ENCODE data around the gene COL18A1.
A peak's percentile ranks its signal among the peaks of the same experiment; 100 is the strongest.
"Not testable (repeated sequence)": the region's sequence is repeated elsewhere in the genome, so short reads cannot be mapped to it uniquely, and the experiment has no call there.

Gene COL18A1

GRCh38 chr21:45404730-45405270 is at the start of gene COL18A1:
TSS of gene COL18A1 (plus strand) at chr21:45405165. CDS start at chr21:45405231, 66 bp downstream.
- peak; percentile 48 for DNase-seq (ENCODE audit: low spot score)

DNA sequence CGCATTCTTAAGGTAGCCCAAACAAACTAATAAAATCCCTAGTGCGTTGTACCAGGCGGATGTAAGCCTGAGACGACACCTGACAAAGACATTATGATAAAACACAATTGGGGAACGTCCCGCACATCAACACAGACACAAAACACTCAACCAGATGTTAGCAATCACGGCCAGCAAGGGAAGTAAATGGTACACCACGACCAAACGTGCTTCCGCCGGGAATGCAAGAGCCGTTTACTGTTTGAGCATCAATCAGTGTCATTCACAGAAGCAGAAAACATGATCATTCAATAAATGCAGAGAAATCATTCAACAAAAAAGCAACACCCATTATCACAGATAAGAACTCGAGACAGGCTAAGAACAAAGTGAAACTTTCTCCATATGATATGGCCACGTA is 49.4 kb upstream of the COL18A1 start:
- DNase-seq (ENCODE audit: low spot score) = no peak

DNA sequence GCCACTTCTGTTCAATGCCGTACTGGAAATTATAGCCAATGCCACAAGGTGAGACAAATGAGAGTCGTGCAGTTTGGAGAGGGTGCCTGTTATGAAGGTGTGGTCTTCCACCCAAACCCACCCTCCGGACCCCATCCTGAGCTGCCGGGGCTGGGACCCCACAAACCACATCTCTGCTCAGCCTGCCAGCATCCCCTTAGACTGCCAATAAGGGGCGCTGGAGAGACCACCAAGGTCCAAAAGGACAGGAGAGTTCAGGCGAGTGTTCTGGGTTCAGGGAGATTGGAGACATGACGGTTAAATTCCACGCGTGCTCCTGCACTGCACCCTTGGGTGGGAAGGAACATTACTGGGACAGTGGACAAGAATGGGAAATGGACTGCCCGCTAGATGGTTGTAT is 48.7 kb upstream of the COL18A1 start:
- no peak for DNase-seq (ENCODE audit: low spot score)

DNA sequence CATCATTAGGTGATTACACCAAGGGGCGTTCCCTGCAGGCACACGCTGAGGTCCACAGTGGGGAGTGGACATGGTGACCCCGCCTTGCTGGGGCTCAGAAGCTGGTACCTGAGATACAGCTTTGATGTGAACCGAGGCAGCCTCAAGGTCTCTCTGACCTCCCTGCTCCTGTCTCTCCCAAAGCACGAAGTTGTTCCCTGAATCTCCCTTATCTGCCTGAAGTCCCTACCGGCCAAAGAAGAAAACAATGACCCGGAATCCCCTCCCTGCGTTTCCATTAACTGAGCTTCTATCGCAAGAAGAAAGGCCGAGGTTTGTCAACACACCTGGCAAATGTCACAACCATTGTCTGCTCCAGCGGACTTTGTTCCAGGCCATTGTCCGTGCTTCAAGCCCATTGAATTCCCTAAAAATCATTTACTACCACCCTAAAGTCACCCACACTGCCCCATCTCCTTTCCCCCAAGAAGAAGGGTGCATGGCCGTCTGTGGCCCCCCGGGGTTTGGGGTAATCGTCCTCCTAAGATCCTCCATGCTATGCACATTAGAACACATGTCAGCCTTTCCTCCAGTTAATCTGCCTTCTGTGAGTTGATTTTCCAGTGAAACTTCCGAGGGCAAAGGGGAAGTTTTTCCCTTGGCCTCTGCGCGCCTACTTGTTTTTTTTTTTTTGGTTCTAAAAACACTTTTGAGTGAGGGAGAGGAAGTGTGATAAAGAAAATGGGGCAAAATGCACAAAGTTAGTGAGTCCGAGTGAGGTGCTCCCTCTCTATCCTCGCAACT is 48.1 kb upstream of the COL18A1 start:
- DNase-seq (ENCODE audit: low spot score) = no peak

DNA sequence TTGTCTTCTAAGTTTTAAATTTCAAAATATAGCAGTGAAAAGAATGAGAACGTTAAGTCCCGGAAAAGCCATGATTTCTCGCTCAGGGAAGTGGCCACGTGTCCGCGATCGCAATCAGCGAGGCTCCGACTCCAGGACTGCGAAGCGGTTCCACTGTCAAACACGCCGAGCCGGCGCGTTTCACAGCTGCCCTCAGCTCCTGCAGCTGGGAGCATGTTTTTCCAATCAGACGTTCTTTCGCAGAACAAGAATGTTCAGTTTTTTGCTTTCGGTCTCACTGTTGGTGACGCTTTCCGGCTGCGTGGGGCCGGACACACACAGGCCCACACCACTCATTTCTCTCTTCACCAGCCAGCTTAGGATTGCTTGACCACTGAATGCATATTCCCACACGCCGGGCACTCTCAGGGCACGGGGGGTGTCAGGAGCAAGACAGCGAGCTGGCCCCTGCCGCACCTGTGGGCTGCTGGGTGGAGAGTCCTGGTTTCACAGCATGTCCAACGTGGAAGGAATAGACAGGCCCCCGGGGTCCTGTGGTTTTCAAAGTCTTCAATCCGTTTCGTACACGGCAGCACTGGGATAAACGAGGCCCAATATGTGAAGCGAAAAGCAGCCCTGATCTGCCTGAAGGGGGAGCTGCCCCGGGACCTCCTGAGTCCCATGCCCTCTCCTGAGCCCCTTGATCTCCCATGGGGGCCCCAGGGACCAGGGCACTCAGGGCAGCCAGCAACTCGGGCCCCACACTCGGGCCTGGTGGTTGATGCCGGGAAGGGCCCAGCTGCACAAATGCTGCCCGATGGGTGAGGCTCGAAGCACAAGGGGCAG is 47.3 kb upstream of the COL18A1 start:
- DNase-seq (ENCODE audit: low spot score) = no peak

- no peak for DNase-seq (ENCODE audit: low spot score)
These were observed 46.7 kb upstream of the COL18A1 start for GRCh38 chr21:45358261-45358670.

- no peak for DNase-seq (ENCODE audit: low spot score)
These were observed 46.2 kb upstream of the COL18A1 start for GRCh38 chr21:45358711-45359310.

DNA sequence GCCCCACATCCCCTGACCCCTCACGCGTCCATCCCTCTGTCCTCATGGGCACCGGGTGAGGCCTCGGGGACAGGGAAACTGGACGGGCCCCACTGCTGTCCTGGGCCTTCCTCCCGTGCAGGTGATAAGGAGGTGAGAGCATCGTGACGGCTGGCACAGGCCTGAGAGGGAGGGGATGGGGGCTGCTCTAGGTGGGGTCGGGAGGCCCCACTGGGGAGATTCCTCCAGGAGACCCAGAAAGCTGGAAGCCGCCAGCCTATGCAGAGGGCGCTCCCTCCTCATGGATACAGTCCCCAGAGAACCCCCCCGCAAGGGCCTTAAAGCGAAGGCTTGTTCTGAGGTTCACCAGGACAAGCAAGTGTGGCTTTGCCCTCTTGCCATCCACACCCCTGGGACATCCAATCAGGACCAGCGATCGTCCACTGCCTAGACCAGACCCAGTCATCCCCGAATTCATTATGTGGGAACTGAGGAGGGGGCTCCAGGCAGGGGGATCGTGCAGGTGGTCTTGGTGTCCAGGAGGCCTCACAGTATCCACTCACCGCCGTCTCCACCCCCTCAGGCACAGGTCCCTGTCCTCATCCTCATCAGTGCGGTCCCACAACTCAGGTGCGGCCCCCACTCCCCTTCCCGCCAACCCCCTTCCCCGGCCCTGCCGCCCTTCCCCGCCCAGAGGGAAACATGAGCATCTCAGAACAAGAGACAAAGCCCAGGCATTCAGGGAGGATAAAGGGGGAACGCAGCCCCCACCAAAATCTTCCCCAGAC is 45.3 kb upstream of the COL18A1 start:
- no peak for DNase-seq (ENCODE audit: low spot score)

GRCh38 chr21:45361033-45361997 is 43.6 kb upstream of the COL18A1 start:
- DNase-seq (ENCODE audit: low spot score) = no peak

- no peak for DNase-seq (ENCODE audit: low spot score)
These were observed 42.8 kb upstream of the COL18A1 start for GRCh38 chr21:45362077-45362747.

GRCh38 chr21:45362748-45363145 is 42.2 kb upstream of the COL18A1 start:
- no peak for DNase-seq (ENCODE audit: low spot score)

GRCh38 chr21:45363272-45363671 is 41.7 kb upstream of the COL18A1 start:
- DNase-seq (ENCODE audit: low spot score) = not testable (repeated sequence)

GRCh38 chr21:45363921-45364467 is 41.0 kb upstream of the COL18A1 start:
- peak; percentile 62 for DNase-seq (ENCODE audit: low spot score)

- no peak for DNase-seq (ENCODE audit: low spot score)
These were observed 40.3 kb upstream of the COL18A1 start for GRCh38 chr21:45364468-45365185.

DNA sequence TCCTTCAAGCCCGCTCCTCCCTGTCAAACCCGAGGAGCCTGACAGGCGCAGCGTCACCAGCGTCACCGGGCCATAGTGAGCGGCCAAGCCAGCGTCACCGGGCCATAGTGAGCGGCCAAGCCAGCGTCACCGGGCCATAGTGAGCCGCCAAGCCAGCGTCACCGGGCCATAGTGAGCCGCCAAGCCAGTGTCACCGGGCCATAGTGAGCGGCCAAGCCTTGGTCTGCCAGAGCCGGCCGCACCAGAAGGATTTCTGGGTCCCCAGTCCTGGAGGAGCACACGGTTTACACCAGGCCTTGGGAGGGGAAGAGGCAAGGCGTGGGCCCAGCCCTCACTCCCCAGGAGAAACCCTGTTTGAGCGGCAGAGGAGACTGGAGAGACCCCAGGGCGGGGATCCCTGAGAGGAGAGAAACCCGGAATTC is 39.8 kb upstream of the COL18A1 start:
- no peak for DNase-seq (ENCODE audit: low spot score)

- DNase-seq (ENCODE audit: low spot score) = no peak
These were observed 39.2 kb upstream of the COL18A1 start for GRCh38 chr21:45365608-45366241.

GRCh38 chr21:45366476-45366875 is 38.5 kb upstream of the COL18A1 start:
- DNase-seq (ENCODE audit: low spot score) = no peak

DNA sequence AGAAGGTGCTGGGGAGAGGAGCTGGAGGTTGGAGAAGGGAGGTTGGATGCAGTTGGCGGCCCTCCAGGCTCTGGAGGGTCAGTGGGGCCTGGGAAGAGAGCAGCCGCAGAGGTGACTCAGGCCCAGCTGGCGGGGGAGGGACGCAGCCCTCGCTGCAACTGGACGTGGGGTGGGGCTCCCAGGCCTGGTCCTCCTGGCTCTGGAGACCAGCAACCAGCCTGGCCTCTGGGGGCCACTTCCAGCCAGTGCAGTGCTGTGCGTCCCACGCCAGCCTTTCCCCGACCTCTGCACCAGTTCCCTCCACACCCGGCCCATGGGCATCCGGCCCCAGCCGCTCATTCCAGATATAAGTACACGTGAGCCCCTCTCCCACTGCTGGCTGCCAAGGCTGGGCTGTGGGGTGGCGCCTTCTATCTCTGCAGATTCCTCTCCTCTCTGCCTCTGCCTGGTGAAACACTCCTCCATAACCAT is 38.0 kb upstream of the COL18A1 start:
- no peak for DNase-seq (ENCODE audit: low spot score)
